Caki2 (cell line): Measurements from ENCODE around the gene LRP11. TPM values are rescaled to one million over a fixed set of nuclear protein-coding genes. Genes with fewer than 3 reads are reported as not detected.
"Not testable (repeated sequence)": the region's sequence is repeated elsewhere in the genome, so short reads cannot be mapped to it uniquely, and the experiment has no call there.

Experiments
- DNase-seq: peaks from one replicate; pipeline ENCODE4 v3.0.0-alpha.2; 2015; ENCODE audit warnings: low read depth
- in situ Hi-C: cut with HindIII; loops from 2 replicates; pipeline ENCODE4 v1.10.0; 2016; ENCODE audit warnings: low sequenced_read_pairs, low pct_unique_long_range_greater_than_20kb, mixed read lengths
- total RNA-seq: library from RNA; depleted of rRNA; stranded (reverse); fragments of >200 nt; shearing (Covaris generic); gene quantifications from 2 replicates; pipeline ENCODE4 v1.2.3, GENCODE V29; 2014; ENCODE audit warnings: low replicate concordance

LRP11 gene
- total RNA-seq, 1 experiment from 2014 or later = 23.2 TPM

DNA sequence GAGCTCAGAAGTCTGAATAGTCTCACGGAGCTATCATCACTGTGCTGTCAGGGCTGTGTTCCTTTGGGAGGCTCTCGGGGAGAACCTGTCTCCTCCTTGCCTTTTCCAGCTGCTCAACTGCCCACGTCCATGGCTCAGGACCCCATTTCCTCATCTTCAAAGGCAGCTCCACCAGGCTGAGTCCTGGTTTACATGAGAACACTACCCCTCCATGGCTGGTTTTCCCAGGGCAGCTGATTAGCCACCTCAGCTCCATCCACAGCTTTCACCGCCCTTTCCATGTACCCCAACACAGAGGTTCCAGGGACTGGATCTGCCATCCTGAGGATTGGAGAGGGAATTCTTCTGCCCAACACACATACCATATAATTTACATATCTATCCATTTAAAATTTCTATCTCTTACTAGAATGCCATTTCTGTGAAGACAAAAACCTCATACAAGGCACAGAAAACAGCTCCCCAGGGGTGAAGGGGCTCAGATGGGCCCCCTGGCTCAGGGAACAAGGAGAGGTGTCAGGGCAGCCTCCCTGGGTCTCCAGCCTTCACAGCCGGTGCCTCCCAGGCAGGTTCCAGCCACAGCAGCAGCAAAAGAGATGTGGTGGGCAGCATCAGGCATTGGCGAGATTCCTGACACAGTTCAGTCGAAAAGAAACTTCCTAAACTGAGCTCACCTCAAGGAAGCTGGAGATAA, 35.9 kb upstream of the LRP11 start:
- in situ Hi-C loops = no loop called here
- DNase-seq = no peak

DNA sequence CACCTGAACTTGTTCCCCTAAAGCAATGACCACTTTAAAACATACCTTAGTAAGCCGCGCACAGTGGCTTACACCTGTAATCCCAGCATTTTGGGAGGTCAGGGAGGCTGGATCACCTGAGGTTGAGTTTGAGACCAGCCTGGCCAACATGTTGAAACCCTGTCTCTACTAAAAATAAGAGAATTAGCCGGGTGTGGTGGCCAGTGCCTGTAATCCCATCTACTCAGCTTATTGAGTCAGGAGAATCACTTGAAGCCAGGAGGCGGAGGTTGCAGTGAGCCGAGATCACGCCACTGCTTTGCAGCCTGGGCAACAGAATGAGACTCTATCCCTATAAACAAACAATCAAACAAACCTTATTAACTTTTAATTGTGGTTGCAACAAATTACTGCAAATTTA, 35.3 kb upstream of the LRP11 start:
- in situ Hi-C loops = no loop called here
- no peak for DNase-seq

DNA sequence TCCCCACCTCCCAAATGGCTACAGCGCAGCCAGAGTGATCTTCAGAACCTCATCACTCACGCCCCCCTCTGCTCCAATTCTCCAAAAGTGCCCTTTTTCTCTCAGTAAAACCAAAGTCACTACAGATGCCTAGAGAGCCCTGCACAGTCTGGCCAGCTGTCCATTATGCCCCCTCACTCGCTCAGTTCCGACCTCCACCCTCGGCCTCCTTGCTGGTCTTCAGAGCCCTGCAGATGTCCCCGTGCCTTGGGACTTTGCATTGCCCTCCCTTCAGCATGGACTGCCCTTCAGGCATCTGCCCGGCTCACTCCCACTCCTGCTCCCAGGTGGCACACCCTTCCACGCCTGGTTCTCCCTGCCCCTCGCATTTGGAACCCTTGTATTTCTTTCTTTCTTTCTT, 34.8 kb upstream of the LRP11 start:
- no peak for DNase-seq
- in situ Hi-C loops = no loop called here

DNA sequence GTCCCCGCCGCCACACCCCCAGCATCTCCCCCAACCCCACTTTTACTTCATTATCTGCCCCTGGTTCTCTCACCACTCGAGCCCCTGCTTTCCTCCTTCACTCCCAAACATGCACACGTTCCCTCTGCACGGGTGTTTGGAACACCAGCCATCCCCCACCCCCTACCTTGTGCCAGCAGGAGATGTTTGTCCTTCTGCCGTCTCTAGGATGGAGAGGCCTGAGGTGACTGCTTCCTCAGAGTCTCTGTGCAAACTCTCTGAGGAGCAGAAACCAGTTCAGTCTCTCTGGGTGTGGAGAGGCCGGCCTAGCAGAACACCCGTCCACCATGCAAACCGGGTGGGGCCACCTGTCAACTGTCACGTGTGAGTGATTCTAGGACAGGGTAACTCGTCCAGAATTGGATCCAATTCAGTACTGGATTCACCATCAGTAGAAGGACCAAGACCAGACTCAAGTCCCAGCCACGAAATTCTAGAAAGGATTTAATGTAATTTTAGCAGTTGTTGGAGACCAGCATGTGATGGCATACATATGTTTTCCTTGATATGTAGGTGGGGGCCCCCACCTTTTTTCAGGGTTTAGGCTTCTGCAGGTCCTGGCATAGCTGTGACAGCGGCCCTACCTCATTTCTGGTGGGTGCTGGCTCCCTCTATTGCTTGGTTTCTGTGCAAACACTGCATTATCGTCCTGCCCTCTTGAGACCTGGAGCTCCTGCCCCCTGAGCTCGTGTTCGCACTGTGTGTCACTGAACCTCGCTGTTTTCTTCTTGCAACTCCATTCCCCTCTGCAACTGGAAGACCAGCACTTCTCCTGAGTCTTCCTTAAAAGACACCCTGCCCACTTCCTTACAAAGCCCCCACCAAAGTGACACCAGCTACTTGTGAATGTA, 33.9 kb upstream of the LRP11 start, which contains the start of gene RAET1E:
RAET1E (minus strand) TSS at position 259 of the 890 bp plus-strand sequence. CDS start 7,212 bp downstream, outside the sequence.
- DNase-seq = no peak
- in situ Hi-C loops = no loop called here

DNA sequence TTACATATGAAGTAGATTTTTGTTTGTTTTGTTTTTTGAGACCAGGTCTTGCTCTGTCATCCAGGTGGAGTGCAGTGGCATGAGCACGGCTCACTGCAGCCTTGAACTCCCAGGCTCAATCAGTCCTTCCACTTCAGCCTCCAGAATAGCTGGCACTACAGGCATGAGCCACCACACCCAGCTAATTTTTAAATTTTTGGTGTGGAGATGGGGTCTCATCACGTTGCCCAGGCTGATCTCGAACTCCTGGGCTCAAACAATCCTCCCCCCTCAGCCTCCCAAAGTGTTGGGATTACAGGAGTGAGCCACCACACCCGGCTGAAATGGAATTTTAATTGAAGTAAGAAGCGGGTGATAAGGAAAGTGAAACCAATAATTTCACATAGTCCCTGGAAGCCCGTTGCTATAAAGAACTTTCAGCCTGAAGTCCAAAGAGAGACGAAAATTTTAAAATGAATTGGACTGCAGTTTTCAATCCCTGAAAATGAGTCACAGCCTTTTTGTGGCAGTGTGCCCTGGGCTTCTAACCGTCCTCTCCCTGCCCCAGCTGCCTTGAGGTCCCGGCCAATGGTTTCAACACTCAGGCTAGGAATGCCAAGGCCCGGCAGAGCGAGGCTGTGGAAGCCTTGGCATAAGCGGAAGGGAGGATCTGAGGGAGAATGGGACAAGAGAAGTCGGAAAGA, 33.0 kb upstream of the LRP11 start:
- DNase-seq = no peak
- in situ Hi-C loops = no loop called here

DNA sequence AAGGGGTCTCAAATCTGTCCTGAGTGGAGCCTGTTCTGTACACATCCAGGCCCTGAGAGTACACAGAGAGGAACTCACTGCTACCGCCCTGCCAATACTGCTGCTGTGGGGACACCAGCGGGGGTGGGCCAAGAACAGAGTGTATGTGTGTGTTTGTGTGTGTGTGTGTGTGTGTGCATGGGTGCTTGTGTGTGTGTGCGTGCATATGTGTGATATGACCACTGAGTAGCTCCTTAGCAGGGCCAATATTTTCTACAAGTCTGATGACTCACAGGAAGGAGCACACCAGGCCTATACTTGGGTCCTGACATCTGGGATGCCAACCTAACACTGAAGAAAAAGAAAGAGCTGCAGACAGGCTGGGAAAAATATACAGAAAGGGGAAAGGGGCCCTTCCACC, 32.3 kb upstream of the LRP11 start:
- in situ Hi-C loops = no loop called here
- no peak for DNase-seq

DNA sequence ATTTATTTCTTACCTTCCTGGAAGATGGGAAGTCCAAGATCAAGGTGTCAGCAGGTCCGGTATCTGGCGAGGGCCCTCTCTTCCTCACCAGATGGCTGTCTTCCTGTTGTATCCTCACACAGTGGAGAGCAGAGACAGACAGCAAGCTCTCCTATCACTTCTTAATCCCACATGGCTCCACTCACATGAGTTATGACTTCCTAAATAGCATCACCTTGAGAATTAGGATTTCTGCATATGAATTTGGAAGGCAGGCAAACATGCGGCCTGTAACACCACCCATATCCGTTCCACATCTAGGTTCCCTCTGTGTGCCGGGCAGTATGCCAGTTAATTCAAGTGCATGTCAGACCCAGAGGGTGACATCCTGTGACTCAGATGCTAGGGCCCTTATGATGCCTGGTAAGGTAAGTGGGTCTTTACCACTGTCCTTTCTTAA, 31.7 kb upstream of the LRP11 start:
- no peak for DNase-seq
- in situ Hi-C loops = no loop called here

DNA sequence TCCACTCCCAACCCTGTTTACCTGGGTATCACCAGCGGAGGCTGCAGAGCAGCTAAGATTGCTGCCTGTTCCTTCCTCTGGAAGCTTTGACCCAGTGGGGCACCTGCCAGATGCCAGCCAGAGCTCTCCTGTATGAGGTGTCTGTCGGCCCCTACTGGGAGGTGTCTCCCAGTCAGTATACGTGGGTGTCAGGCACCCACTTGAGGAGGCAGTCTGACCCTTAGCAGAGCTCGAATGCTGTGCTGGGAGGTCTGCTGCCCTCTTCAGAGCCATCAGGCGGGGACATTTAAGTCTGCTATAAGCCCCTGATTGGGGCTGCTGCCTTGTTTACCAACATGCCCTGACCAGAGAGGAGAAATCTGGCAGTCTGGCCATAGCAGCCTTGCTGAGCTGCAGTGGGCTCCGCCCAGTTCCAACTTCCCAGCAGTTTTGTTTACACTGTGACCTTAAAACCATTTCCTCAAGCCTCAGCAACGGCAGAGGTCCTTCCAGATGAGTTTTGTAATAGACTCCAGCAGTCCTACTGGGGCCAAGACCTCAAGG, 31.0 kb upstream of the LRP11 start:
- no peak for DNase-seq
- in situ Hi-C loops = no loop called here

DNA sequence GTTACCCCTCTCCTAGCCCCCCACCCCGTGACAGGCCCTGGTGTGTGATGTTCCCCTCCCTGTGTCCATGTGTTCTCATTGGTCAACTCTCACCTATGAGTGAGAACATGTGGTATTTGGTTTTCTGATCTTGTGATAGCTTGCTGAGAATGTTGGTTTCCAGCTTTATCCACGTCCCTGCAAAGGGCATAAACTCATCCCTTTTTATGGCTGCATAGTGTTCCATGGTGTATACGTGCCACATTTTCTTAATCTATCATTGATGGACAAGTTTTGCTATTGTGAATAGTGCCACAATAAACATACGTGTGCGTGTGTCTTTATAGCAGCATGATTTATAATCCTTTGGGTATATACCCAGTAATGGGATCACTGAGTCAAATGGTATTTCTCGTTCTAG, 27.7 kb upstream of the LRP11 start:
- in situ Hi-C loops, DNase-seq: not testable (repeated sequence)

DNA sequence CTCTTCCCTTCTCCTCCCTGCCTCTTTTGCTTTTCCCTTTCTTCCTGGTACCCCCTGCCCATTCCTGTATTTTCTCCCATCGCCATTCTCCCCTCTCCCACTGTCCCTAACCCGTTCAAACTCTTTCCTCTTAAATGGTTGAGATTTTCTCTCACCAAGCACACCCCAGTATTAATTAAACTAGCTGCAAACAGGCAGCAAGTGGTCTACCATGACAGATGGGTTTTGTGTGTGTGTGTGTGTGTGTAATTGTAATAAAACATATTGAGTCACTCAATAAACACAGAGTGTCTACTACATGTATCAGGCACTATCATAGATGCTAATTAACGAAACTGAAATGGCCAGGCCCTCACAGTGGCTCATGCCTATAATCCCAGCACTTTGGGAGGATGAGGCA, 27.1 kb upstream of the LRP11 start:
- DNase-seq = no peak
- in situ Hi-C loops = no loop called here

DNA sequence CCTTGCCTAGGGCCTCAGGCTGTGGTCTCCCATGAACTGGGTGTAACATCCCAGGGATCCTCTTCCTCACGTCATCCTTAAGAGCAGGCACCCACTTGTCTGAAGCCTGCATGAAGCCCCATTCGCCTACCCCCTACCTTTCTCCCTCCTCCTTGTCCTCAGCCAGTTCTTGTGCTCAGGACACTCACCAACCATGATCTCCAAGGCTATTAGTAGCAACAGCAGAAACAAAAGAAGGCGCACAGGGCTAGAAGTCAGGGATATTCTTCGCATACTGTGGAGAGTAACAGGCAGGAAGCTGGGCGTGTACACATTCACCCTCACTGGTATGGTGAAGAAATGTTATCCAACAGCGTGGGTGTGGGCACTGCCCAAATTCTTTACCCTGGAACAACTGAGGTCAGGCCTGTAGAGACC, 26.5 kb upstream of the LRP11 start:
- in situ Hi-C loops = no loop called here
- no peak for DNase-seq

DNA sequence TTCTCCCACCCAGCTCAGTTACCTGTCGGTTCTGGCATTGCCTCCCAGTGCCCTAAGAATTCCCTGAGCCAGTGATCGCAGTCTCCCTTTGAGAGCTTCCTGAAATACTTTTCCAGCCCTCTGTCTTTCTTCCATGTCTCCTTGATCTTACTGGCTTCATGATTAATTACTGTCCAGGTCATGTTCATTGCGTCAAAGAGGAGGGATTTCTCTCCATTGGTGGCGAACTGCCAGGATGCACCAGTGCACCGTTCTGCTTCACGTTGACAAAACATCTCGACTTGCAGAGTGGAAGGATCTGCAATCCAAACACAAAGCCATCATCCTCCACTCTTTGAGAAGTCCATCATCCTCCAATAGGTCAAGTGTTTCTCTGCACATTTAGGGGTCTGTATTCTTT, 25.2 kb upstream of the LRP11 start:
- in situ Hi-C loops = no loop called here
- no peak for DNase-seq

DNA sequence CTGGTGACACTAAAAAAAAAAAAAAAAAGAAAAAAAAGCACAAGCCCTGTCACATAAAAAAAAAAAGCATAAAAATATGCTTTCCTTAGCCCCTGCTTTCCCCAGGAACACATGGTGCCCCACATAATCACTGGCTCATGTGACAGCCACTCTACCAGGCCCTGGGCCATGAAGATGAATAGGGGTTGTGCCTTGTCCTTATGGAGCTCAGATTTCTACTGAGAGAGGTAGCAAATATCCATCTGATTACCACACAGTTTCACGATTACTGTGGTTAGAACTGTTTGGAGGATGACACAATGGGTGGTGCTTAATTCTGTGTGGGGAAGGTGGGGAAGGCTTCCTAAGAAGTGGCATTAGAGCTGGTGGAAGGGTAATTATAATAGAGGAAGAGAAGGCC, 24.5 kb upstream of the LRP11 start:
- in situ Hi-C loops = no loop called here
- DNase-seq = no peak

DNA sequence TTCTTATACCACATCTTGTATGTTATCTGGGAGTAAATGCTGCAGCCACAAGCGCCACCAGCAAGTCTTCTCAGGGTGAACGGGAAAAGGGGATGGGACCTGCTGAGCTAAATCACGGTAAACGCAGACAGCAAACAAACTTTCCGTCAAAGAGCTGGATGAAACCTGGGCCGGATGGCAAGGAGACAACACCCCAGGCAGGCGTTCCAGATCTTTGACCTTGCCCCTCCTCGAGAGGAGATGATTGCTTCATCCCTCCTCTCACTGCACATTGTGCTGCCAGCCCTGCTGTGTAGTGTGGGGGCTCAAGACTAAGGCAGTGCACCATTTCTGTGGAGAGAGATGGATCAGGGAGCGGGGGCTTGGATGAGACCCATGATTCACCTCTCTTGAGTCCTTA, 23.9 kb upstream of the LRP11 start:
- in situ Hi-C loops = no loop called here
- no peak for DNase-seq

DNA sequence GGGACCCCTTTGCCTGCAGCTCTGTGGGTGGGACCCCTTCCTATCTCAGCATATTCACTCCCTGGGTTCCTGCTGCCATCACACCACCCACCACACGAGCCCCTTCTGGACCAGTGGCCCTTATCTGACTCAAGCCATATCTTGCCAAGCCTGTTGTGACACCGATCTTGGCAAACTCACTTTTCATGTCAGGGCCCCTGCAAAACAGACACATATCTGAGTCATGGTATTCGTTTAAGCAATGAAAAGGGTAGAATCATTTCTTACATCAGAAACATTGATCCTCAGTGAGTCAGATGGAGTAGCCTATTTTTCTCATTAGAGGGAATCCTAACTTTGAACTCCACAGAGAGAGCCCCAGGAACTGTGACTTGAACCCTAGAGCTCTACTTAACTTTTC, 23.2 kb upstream of the LRP11 start:
- in situ Hi-C loops = no loop called here
- DNase-seq = no peak

DNA sequence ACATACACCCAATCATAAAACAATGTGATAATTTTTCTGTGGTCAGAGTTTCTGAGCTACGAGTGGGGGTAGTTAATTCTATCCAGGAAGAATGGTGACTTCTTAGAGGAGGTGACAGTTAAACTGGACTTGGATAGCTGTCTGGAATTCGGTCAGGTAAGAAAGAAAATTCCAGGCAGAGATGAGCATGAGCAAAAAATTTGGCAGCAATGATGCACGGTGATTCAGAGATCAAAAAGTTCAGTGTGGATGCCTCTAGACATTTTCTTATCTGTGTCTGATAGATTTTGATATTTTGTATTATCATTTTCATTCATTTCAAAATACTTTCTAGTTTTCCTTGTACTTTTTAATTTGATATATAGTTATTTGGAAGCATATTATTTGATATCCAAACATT, 21.7 kb upstream of the LRP11 start:
- in situ Hi-C loops = no loop called here
- DNase-seq = no peak

DNA sequence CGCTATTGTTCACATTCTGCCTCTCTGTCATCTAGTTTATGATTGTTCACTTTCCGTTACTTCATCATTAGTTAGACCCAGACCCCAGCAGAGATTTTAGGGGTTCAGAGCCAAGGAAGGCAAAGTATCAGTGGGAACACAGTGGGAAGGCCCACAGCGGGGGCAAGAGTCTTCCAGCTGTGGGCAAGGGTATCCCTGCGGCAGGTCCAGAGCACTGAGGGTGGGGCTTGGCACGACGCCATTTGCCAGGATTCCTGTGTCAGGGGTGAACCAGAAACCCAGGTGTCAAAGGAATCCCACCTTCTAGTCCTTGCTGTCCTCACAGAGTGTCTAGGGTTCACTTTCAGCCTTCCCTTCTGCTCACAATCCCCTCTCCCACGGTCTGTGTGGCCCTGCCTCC, 20.5 kb upstream of the LRP11 start:
- in situ Hi-C loops = no loop called here
- no peak for DNase-seq

DNA sequence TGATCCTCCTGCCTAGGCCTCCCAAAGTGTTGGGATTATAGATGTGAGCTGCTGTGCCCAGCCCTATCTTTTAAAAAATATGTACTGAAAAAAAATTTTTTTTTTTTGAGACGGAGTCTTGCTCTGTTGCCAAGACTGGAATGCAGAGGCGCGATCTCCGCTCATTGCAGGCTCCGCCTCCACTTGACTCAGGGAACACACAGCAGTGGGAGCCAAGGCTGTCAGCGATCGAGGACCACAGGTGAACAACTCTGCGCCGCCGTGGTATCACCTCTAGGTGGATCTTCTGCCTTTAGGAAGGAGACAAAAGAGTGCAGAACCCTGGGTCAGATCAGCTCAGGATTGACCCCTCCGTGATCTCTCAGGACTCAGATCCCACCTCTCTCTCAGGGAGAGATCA, 20.1 kb upstream of the LRP11 start:
- in situ Hi-C loops = no loop called here
- DNase-seq = no peak

DNA sequence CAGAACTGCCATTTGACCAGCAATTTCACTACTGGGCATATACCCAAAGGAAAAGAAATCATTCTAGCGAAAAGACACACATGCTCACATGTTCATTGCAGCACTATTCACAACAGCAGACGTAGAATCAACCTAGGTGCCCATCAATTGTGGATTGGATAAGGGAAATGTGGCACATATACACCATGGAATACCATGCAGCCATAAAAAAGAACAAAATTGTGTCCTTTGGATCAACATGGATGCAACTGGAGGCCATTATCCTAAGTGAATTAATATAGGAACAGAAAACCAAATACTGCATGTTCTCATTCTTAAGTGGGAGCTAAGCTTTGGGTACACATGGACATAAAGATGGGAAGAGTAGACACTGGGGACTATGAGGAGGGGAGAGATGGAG, 17.7 kb upstream of the LRP11 start:
- in situ Hi-C loops = no loop called here

More for the DNA sequence above, 17.7 kb upstream of the LRP11 start:
- no peak for DNase-seq
